ENCODE data around the gene OPRD1.
"Not testable (repeated sequence)": the region's sequence is repeated elsewhere in the genome, so short reads cannot be mapped to it uniquely, and the experiment has no call there.

OPRD1 gene

DNA sequence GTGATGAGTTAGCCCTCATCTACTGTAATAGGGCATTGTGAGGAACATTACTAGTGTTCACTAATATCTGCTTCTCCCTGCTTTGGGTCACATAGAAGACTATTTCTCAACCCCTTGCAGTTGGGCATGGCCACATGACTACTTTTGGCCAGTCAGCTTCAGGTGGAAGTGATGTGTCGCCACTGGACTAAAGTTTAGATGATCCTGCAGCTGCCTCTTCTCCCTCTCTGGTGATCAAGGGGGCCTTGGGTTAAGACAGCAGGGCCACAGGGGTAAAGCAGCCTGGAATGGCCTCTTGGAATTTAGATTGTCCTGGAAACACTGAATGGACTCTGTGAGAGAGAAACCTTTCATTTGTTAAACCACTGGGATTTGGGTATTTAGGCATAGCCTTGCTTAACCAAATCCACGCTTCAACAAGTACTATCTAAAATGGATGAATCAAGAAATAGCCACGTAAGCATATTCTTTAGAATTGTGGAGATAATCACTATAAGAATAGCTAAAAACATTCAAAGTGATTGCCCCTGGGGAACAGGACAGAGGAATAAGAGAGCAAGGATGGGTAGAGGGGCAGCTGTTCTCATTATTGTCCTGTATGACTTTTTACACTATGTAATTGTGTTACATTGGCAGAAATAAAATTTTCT lies 41.2 kb downstream of the OPRD1 start:
- H2BK12ac ChIP-seq (ENCODE audit: low read length in 2 of 2) = no peak overlapping the region
- H3K36me3 ChIP-seq (ENCODE audit: control insufficient read depth in 1 of 2, insufficient read depth in 2 of 2, low read depth in 1 of 2, low read length in 2 of 2) = no peaks in the 10 kb centered on the region
- no peak overlapping the region for H2BK5ac ChIP-seq (ENCODE audit: low read depth, low read length, poor library complexity, severe bottlenecking)
- H3K4me3 ChIP-seq (ENCODE audit: insufficient read depth in 1 of 2, low read depth in 1 of 2, low read length in 2 of 2) = no peak overlapping the region
- H4K91ac ChIP-seq (ENCODE audit: low read length) = no peak overlapping the region
- H2AK5ac ChIP-seq (ENCODE audit: low read length, severe bottlenecking) = no peak overlapping the region
- no peaks in the 10 kb centered on the region for H3K9me3 ChIP-seq (ENCODE audit: control insufficient read depth, low read length)
- no peak overlapping the region for H4K8ac ChIP-seq (ENCODE audit: low read length)
- no peaks in the 10 kb centered on the region for H3K79me1 ChIP-seq (replicated peaks; ENCODE audit: low read length, poor library complexity, severe bottlenecking)
- H3K4me1 ChIP-seq (ENCODE audit: control insufficient read depth, insufficient read depth, low read depth, low read length) = peaks cover 7% of the 10 kb centered on the region
- H3K27ac ChIP-seq (ENCODE audit: low read length, poor library complexity, severe bottlenecking) = no peak overlapping the region
- no peak overlapping the region for H2BK15ac ChIP-seq (ENCODE audit: low read depth, poor library complexity, severe bottlenecking)
- no peak overlapping the region for H2BK120ac ChIP-seq (ENCODE audit: low read depth, low read length)
- 83% methylated on average over 2 of the region's 3 CpGs for WGBS
- DNase-seq = no peak
- H3K4me2 ChIP-seq (ENCODE audit: low read length, poor library complexity, severe bottlenecking) = no peak overlapping the region
- H3K18ac ChIP-seq (ENCODE audit: low read depth in 1 of 2, low read length in 2 of 2) = no peak overlapping the region
- no peak overlapping the region for H3K14ac ChIP-seq (ENCODE audit: low read length in 2 of 2)
- no peak overlapping the region for H2AFZ ChIP-seq (ENCODE audit: low read depth, low read length)
- no peak overlapping the region for H3K9ac ChIP-seq (ENCODE audit: low read length)
- no peak overlapping the region for H3K4ac ChIP-seq (ENCODE audit: low read depth in 1 of 2, low read length in 2 of 2)
- no peak overlapping the region for H3K23ac ChIP-seq (ENCODE audit: low read length in 2 of 2)
- peaks cover 38 to 49% of the 10 kb centered on the region in 2 experiments for H3K27me3 ChIP-seq (ENCODE audit: control insufficient read depth in 1 of 2, insufficient read depth in 1 of 2, low read length in 2 of 2)

DNA sequence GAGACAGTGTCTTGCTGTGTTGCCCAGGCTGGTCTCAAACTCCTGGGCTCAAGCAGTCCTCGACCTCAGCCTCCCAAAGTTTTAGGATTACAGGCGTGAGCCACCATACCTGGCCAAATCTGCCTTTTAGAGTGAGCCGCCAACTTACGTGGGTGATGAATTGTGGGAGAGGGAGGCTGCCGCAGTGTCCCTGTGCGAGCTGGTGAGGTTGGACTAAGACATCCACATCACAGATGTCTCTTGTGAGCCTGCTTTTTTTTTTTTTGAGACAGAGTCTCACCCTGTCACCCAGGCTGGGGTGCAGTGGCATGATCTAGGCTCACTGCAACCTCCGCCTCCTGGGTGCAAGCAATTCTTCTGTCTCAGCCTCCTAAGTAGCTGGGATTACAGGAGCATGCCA lies 42.4 kb downstream of the OPRD1 start:
- not testable (repeated sequence) for H4K8ac ChIP-seq (ENCODE audit: low read length); H3K27ac ChIP-seq (ENCODE audit: low read length, poor library complexity, severe bottlenecking)
- 91% methylated on average over 7 of the region's 7 CpGs for WGBS

GRCh38 chr1:28855046-28855445 lies 43.1 kb downstream of the OPRD1 start:
- Histone ChIP-seq H3K27me3 (ENCODE audit: control insufficient read depth in 1 of 2, insufficient read depth in 1 of 2, low read length in 2 of 2) (peaks cover 38% of the 10 kb centered on the region in 2 experiments), H3K4me1 (ENCODE audit: control insufficient read depth, insufficient read depth, low read depth, low read length) (peaks cover 16% of the 10 kb centered on the region), H2BK15ac (ENCODE audit: low read depth, poor library complexity, severe bottlenecking) (no peak overlapping the region), H2AK5ac (ENCODE audit: low read length, severe bottlenecking) (peak overlapping the region; percentile 55), H3K4me2 (ENCODE audit: low read length, poor library complexity, severe bottlenecking) (no peak overlapping the region), H3K9ac (ENCODE audit: low read length) (no peak overlapping the region), H3K14ac (ENCODE audit: low read length in 2 of 2) (no peak overlapping the region), H3K4me3 (ENCODE audit: insufficient read depth in 1 of 2, low read depth in 1 of 2, low read length in 2 of 2) (no peak overlapping the region), H3K18ac (ENCODE audit: low read depth in 1 of 2, low read length in 2 of 2) (no peak overlapping the region), H2BK120ac (ENCODE audit: low read depth, low read length) (no peak overlapping the region), H4K8ac (ENCODE audit: low read length) (no peak overlapping the region), H3K27ac (ENCODE audit: low read length, poor library complexity, severe bottlenecking) (no peak overlapping the region), H4K91ac (ENCODE audit: low read length) (no peak overlapping the region), H3K9me3 (ENCODE audit: control insufficient read depth, low read length) (no peaks in the 10 kb centered on the region), H2BK12ac (ENCODE audit: low read length in 2 of 2) (no peak overlapping the region), H2AFZ (ENCODE audit: low read depth, low read length) (no peak overlapping the region), H3K4ac (ENCODE audit: low read depth in 1 of 2, low read length in 2 of 2) (no peak overlapping the region), H3K23ac (ENCODE audit: low read length in 2 of 2) (no peak overlapping the region), H3K79me1 (replicated peaks; ENCODE audit: low read length, poor library complexity, severe bottlenecking) (no peaks in the 10 kb centered on the region), H2BK5ac (ENCODE audit: low read depth, low read length, poor library complexity, severe bottlenecking) (no peak overlapping the region), H3K36me3 (ENCODE audit: control insufficient read depth in 1 of 2, insufficient read depth in 2 of 2, low read depth in 1 of 2, low read length in 2 of 2) (no peaks in the 10 kb centered on the region)
- 90% methylated on average over 8 of the region's 8 CpGs for WGBS
- DNase-seq = no peak

More for the DNA sequence above, 42.4 kb downstream of the OPRD1 start:
- not testable (repeated sequence) for H3K4me3 ChIP-seq (ENCODE audit: insufficient read depth in 1 of 2, low read depth in 1 of 2, low read length in 2 of 2); H3K9ac ChIP-seq (ENCODE audit: low read length); H3K18ac ChIP-seq (ENCODE audit: low read depth in 1 of 2, low read length in 2 of 2); H3K14ac ChIP-seq (ENCODE audit: low read length in 2 of 2); H2BK5ac ChIP-seq (ENCODE audit: low read depth, low read length, poor library complexity, severe bottlenecking); H3K4ac ChIP-seq (ENCODE audit: low read depth in 1 of 2, low read length in 2 of 2); H2BK12ac ChIP-seq (ENCODE audit: low read length in 2 of 2); H2BK15ac ChIP-seq (ENCODE audit: low read depth, poor library complexity, severe bottlenecking); H4K91ac ChIP-seq (ENCODE audit: low read length); H3K4me2 ChIP-seq (ENCODE audit: low read length, poor library complexity, severe bottlenecking); H3K36me3 ChIP-seq (ENCODE audit: control insufficient read depth in 1 of 2, insufficient read depth in 2 of 2, low read depth in 1 of 2, low read length in 2 of 2); H3K79me1 ChIP-seq (replicated peaks; ENCODE audit: low read length, poor library complexity, severe bottlenecking); H3K23ac ChIP-seq (ENCODE audit: low read length in 2 of 2); H2AFZ ChIP-seq (ENCODE audit: low read depth, low read length); H2AK5ac ChIP-seq (ENCODE audit: low read length, severe bottlenecking); H2BK120ac ChIP-seq (ENCODE audit: low read depth, low read length); DNase-seq; H3K9me3 ChIP-seq (ENCODE audit: control insufficient read depth, low read length)
- H3K27me3 ChIP-seq (ENCODE audit: control insufficient read depth in 1 of 2, insufficient read depth in 1 of 2, low read length in 2 of 2) = peaks cover 38 to 40% of the 10 kb centered on the region in 2 experiments
- peaks cover 14% of the 10 kb centered on the region for H3K4me1 ChIP-seq (ENCODE audit: control insufficient read depth, insufficient read depth, low read depth, low read length)

DNA sequence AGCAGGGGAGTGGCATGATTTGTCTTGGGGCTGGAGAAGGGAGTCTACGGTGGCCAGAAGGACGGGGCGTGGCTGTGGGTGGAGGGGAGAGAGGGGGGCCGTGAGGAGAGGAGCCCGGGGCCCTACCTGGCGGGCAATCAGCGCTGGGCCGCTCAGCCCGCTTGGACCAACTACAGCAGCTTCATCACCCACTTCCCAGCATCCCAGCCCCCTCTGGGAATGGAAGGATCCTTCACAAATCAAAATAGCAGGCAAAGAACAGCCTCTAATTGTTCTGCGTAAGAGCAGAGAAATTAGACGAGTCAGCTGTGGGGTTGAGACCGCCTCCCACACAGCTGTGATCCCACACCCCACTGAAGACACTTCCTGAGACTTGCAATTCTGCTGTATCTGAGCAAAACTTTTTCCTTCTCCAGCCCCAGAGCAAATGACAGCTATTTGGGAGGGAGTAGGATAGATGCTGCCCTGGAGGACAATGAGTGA lies 43.5 kb downstream of the OPRD1 start:
- no peak overlapping the region for H2AFZ ChIP-seq (ENCODE audit: low read depth, low read length)
- WGBS = 86% methylated on average over 3 of the region's 12 CpGs
- H2BK15ac ChIP-seq (ENCODE audit: low read depth, poor library complexity, severe bottlenecking) = no peak overlapping the region

More for the DNA sequence above, 43.5 kb downstream of the OPRD1 start:
- Histone ChIP-seq H3K36me3 (ENCODE audit: control insufficient read depth in 1 of 2, insufficient read depth in 2 of 2, low read depth in 1 of 2, low read length in 2 of 2) (no peaks in the 10 kb centered on the region), H2BK12ac (ENCODE audit: low read length in 2 of 2) (no peak overlapping the region), H3K4me2 (ENCODE audit: low read length, poor library complexity, severe bottlenecking) (no peak overlapping the region), H3K18ac (ENCODE audit: low read depth in 1 of 2, low read length in 2 of 2) (no peak overlapping the region), H3K4me1 (ENCODE audit: control insufficient read depth, insufficient read depth, low read depth, low read length) (peaks cover 17% of the 10 kb centered on the region), H3K23ac (ENCODE audit: low read length in 2 of 2) (no peak overlapping the region), H3K9ac (ENCODE audit: low read length) (no peak overlapping the region), H4K91ac (ENCODE audit: low read length) (no peak overlapping the region), H2AK5ac (ENCODE audit: low read length, severe bottlenecking) (peak overlapping the region; percentile 55), H3K79me1 (replicated peaks; ENCODE audit: low read length, poor library complexity, severe bottlenecking) (no peaks in the 10 kb centered on the region), H3K27ac (ENCODE audit: low read length, poor library complexity, severe bottlenecking) (no peak overlapping the region), H3K27me3 (ENCODE audit: control insufficient read depth in 1 of 2, insufficient read depth in 1 of 2, low read length in 2 of 2) (peaks cover 38% of the 10 kb centered on the region in 2 experiments), H4K8ac (ENCODE audit: low read length) (no peak overlapping the region), H3K4me3 (ENCODE audit: insufficient read depth in 1 of 2, low read depth in 1 of 2, low read length in 2 of 2) (no peak overlapping the region), H3K4ac (ENCODE audit: low read depth in 1 of 2, low read length in 2 of 2) (no peak overlapping the region), H2BK5ac (ENCODE audit: low read depth, low read length, poor library complexity, severe bottlenecking) (no peak overlapping the region), H2BK120ac (ENCODE audit: low read depth, low read length) (no peak overlapping the region), H3K9me3 (ENCODE audit: control insufficient read depth, low read length) (no peaks in the 10 kb centered on the region), H3K14ac (ENCODE audit: low read length in 2 of 2) (no peak overlapping the region)
- DNase-seq = no peak

Data from mesenchymal stem cell (in vitro differentiated cells and primary cell).